WTC11 (cell line): ENCODE measurements around the gene MRPS23. TPM values are rescaled to one million over a fixed set of nuclear protein-coding genes. Genes with fewer than 3 reads are reported as not detected.

ENCODE experiments used
- ATAC-seq: fragments of 200-7000 bp; cut with Tn5 transposase; 2 replicates; pipeline ENCODE4 v1.10.0; 2021; ENCODE audit warnings: mild to moderate bottlenecking, moderate library complexity
- CTCF ChIA-PET: fragments of 300-600 bp; sonication (Branson Sonifier 250); formaldehyde crosslinking; loops from one replicate; lab custom pipeline; 2021; ENCODE audit warnings: antibody characterized with exemption; lab: Charles Lee
- POLR2A ChIA-PET: fragments of 350-600 bp; sonication (Branson Sonifier 250); formaldehyde crosslinking; loops from one replicate; lab custom pipeline; 2021; ENCODE audit warnings: antibody characterized with exemption; lab: Charles Lee
- DNase-seq: peaks from one replicate; pipeline ENCODE4 v3.0.0; 2021; ENCODE audit warnings: low spot score
- H3K27ac Mint-ChIP-seq: 2 replicates; pipeline ENCODE4 v1.8.0; 2021; ENCODE audit warnings: mixed read lengths
- H3K27me3 Mint-ChIP-seq: 2 replicates; pipeline ENCODE4 v1.8.0; 2021; ENCODE audit warnings: low read depth, mild to moderate bottlenecking, moderate library complexity, mixed read lengths
- H3K36me3 Mint-ChIP-seq: 2 replicates; pipeline ENCODE4 v1.8.0; 2021; ENCODE audit warnings: mixed read lengths
- H3K4me1 Mint-ChIP-seq: 2 replicates; pipeline ENCODE4 v1.8.0; 2022; ENCODE audit warnings: mixed read lengths
- H3K4me3 Mint-ChIP-seq: 2 replicates; pipeline ENCODE4 v1.8.0; 2021; ENCODE audit warnings: mild to moderate bottlenecking, moderate library complexity, mixed read lengths
- H3K9me3 Mint-ChIP-seq: 2 replicates; pipeline ENCODE4 v1.8.0; 2021; ENCODE audit warnings: mixed read lengths
- AR ChIP-seq: fragments of 250-450 bp; sonication (Bioruptor Pico); IDR thresholded peaks from 2 replicates; pipeline ENCODE4 v1.9.0; 2021; ENCODE audit warnings: mild to moderate bottlenecking
- ATF1 ChIP-seq: sonication (generic); formaldehyde crosslinking; IDR thresholded peaks from 2 replicates; pipeline ENCODE4 v1.8.1; 2023; ENCODE audit warnings: mild to moderate bottlenecking, moderate library complexity, missing genetic modification reagents
- CREM ChIP-seq: sonication (generic); formaldehyde crosslinking; IDR thresholded peaks from 2 replicates; pipeline ENCODE4 v1.8.1; 2022; ENCODE audit warnings: mild to moderate bottlenecking, missing genetic modification reagents, moderate library complexity
- E2F1 ChIP-seq: sonication (generic); formaldehyde crosslinking; IDR thresholded peaks from 2 replicates; pipeline ENCODE4 v1.8.0; 2022; ENCODE audit warnings: mild to moderate bottlenecking, missing genetic modification reagents
- E2F5 ChIP-seq: sonication (generic); formaldehyde crosslinking; IDR thresholded peaks from 2 replicates; pipeline ENCODE4 v1.8.1; 2022; ENCODE audit warnings: mild to moderate bottlenecking, moderate library complexity, missing genetic modification reagents
- ELF4 ChIP-seq: sonication (generic); formaldehyde crosslinking; IDR thresholded peaks from 2 replicates; pipeline ENCODE4 v1.8.1; 2022; ENCODE audit warnings: low read depth, mild to moderate bottlenecking, moderate library complexity, missing genetic modification reagents
- EMX1 ChIP-seq: fragments of 250-450 bp; sonication (Bioruptor Pico); IDR thresholded peaks from 2 replicates; pipeline ENCODE4 v1.8.0; 2021; ENCODE audit warnings: mild to moderate bottlenecking
- FOXP4 ChIP-seq: sonication (generic); formaldehyde crosslinking; IDR thresholded peaks from 2 replicates; pipeline ENCODE4 v1.8.0; 2022; ENCODE audit warnings: mild to moderate bottlenecking, missing genetic modification reagents
- NFE2L1 ChIP-seq: sonication (generic); formaldehyde crosslinking; IDR thresholded peaks from 2 replicates; pipeline ENCODE4 v1.8.1; 2023; ENCODE audit warnings: missing genetic modification reagents
- NR1H2 ChIP-seq: sonication (generic); formaldehyde crosslinking; IDR thresholded peaks from 2 replicates; pipeline ENCODE4 v1.9.0; 2021; ENCODE audit warnings: mild to moderate bottlenecking, moderate library complexity, missing genetic modification reagents
- PRRX2 ChIP-seq: fragments of 250-450 bp; sonication (Bioruptor Pico); IDR thresholded peaks from 2 replicates; pipeline ENCODE4 v1.8.0; 2021; ENCODE audit warnings: mild to moderate bottlenecking
- RELA ChIP-seq: sonication (generic); formaldehyde crosslinking; IDR thresholded peaks from 2 replicates; pipeline ENCODE4 v1.8.1; 2022; ENCODE audit warnings: missing genetic modification reagents, mild to moderate bottlenecking, borderline replicate concordance
- SMAD3 ChIP-seq: sonication (generic); formaldehyde crosslinking; IDR thresholded peaks from 2 replicates; pipeline ENCODE4 v1.8.0; 2022; ENCODE audit warnings: missing genetic modification reagents, mild to moderate bottlenecking, borderline replicate concordance
- TP53 ChIP-seq: sonication (generic); formaldehyde crosslinking; IDR thresholded peaks from 2 replicates; pipeline ENCODE4 v1.8.1; 2023; ENCODE audit warnings: mild to moderate bottlenecking, missing genetic modification reagents
- ZMAT4 ChIP-seq: fragments of 250-450 bp; sonication (Bioruptor Pico); IDR thresholded peaks from 2 replicates; pipeline ENCODE4 v1.9.0; 2021; ENCODE audit warnings: mild to moderate bottlenecking
- ZNF121 ChIP-seq: sonication (generic); formaldehyde crosslinking; IDR thresholded peaks from 2 replicates; pipeline ENCODE4 v1.8.0; 2023; ENCODE audit warnings: missing genetic modification reagents
- ZNF416 ChIP-seq: fragments of 250-450 bp; sonication (Bioruptor Pico); IDR thresholded peaks from 2 replicates; pipeline ENCODE4 v1.9.0; 2021; ENCODE audit warnings: mild to moderate bottlenecking, inconsistent platforms
- total RNA-seq: library from RNA; stranded (reverse); gene quantifications from 3 replicates; pipeline ENCODE4 v1.2.3, GENCODE V29; 2021
- TF ChIP-seq, protein P1 (sequence below): sonication (generic); formaldehyde crosslinking; IDR thresholded peaks from 2 replicates; pipeline ENCODE4 v1.8.0; 2023; ENCODE audit warnings: missing genetic modification reagents
- TF ChIP-seq, protein P2 (sequence below): sonication (generic); formaldehyde crosslinking; IDR thresholded peaks from 2 replicates; pipeline ENCODE4 v1.8.1; 2022; ENCODE audit warnings: low read depth, mild to moderate bottlenecking, moderate library complexity, missing genetic modification reagents, borderline replicate concordance
- TF ChIP-seq, protein P3 (sequence below): sonication (generic); formaldehyde crosslinking; conservative IDR thresholded peaks from 2 replicates; pipeline ENCODE4 v1.8.1; 2023; ENCODE audit warnings: mild to moderate bottlenecking, low read depth, missing genetic modification reagents, moderate library complexity

The MRPS23 gene
- total RNA-seq, 1 experiment from 2014 or later = 65.3 TPM

DNA sequence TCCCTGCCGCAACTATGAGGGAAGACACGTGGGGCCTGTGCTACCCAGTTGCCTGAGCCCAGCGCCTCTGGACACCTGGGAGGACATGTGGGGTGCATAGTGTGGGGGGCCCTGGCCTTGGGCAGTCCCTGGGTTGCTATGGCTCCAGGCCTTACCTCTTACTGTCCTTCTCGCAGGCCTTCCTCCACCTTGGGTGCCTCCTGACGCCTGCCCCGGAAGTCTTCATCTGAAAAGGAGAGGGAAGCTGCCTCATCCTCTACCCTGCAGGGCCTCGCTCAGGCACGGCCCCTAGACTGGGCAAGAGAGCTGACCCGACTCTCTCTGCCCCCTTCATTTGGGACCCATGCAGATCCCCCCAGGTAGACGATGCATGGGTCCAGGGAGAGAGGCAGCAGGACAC, 16.5 kb upstream of the MRPS23 start:
- no peaks in the 10 kb centered on the region for H3K9me3 Mint-ChIP-seq
- TF ChIP-seq E2F5 (CRISPR knock-in tag) (no peak), PRRX2 (no peak), ELF4 (CRISPR knock-in tag) (no peak), TP53 (no peak), AR (CRISPR knock-in tag) (no peak), EMX1 (no peak), ATF1 (no peak), SMAD3 (CRISPR knock-in tag) (no peak), CREM (CRISPR knock-in tag) (no peak), ZMAT4 (CRISPR knock-in tag) (no peak)
- TF ChIP-seq, protein P1, sequence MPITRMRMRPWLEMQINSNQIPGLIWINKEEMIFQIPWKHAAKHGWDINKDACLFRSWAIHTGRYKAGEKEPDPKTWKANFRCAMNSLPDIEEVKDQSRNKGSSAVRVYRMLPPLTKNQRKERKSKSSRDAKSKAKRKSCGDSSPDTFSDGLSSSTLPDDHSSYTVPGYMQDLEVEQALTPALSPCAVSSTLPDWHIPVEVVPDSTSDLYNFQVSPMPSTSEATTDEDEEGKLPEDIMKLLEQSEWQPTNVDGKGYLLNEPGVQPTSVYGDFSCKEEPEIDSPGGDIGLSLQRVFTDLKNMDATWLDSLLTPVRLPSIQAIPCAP = no peak
- TF ChIP-seq, protein P2, sequence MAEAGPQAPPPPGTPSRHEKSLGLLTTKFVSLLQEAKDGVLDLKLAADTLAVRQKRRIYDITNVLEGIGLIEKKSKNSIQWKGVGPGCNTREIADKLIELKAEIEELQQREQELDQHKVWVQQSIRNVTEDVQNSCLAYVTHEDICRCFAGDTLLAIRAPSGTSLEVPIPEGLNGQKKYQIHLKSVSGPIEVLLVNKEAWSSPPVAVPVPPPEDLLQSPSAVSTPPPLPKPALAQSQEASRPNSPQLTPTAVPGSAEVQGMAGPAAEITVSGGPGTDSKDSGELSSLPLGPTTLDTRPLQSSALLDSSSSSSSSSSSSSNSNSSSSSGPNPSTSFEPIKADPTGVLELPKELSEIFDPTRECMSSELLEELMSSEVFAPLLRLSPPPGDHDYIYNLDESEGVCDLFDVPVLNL (CRISPR knock-in tag) = no peak
- TF ChIP-seq, all 79 proteins: peak for 0
- Mint-ChIP-seq H3K27me3 (peaks cover 21% of the 10 kb centered on the region), H3K36me3 (no peaks in the 10 kb centered on the region; the same call in 1 of the 2 replicates), H3K27ac (no peak overlapping the region), H3K4me1 (peaks cover 44% of the 10 kb centered on the region), H3K4me3 (no peak overlapping the region)
- no peak for ATAC-seq
- DNase-seq = no peak
- ChIA-PET POLR2A (no interaction called here), CTCF (interaction anchor here (0.7 to 4.2 kb wide), 3 partner anchors 9 to 129 kb away, joined by 3 to 16 read pairs (median 3); no protein-coding TSS in a partner anchor)

GRCh38 chr17:57864273-57864672, 14.4 kb upstream of the MRPS23 start:
- ATAC-seq (no peak), DNase-seq (no peak)
- Mint-ChIP-seq H3K9me3 (no peaks in the 10 kb centered on the region), H3K4me3 (no peak overlapping the region), H3K27ac (no peak overlapping the region; the same call in 1 of the 2 replicates), H3K4me1 (peaks cover 55% of the 10 kb centered on the region), H3K36me3 (no peaks in the 10 kb centered on the region), H3K27me3 (peaks cover 39% of the 10 kb centered on the region)
- CTCF ChIA-PET = interaction anchor here (0.8 to 14.8 kb wide), 5 partner anchors 10 to 134 kb away, joined by 3 to 207 read pairs (median 16); partner anchors contain the start of gene MRPS23
- TF ChIP-seq, protein P3, sequence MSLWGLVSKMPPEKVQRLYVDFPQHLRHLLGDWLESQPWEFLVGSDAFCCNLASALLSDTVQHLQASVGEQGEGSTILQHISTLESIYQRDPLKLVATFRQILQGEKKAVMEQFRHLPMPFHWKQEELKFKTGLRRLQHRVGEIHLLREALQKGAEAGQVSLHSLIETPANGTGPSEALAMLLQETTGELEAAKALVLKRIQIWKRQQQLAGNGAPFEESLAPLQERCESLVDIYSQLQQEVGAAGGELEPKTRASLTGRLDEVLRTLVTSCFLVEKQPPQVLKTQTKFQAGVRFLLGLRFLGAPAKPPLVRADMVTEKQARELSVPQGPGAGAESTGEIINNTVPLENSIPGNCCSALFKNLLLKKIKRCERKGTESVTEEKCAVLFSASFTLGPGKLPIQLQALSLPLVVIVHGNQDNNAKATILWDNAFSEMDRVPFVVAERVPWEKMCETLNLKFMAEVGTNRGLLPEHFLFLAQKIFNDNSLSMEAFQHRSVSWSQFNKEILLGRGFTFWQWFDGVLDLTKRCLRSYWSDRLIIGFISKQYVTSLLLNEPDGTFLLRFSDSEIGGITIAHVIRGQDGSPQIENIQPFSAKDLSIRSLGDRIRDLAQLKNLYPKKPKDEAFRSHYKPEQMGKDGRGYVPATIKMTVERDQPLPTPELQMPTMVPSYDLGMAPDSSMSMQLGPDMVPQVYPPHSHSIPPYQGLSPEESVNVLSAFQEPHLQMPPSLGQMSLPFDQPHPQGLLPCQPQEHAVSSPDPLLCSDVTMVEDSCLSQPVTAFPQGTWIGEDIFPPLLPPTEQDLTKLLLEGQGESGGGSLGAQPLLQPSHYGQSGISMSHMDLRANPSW (CRISPR knock-in tag) = no peak
- TF ChIP-seq NFE2L1 (no peak), CREM (CRISPR knock-in tag) (no peak), SMAD3 (CRISPR knock-in tag) (no peak), NR1H2 (CRISPR knock-in tag) (no peak), ZNF416 (no peak), ZNF121 (CRISPR knock-in tag) (no peak), RELA (CRISPR knock-in tag) (no peak), ATF1 (no peak), FOXP4 (CRISPR knock-in tag) (no peak), E2F1 (CRISPR knock-in tag) (no peak)
- TF ChIP-seq, protein P1 = no peak
- POLR2A ChIA-PET = interaction anchor here (0.6 kb wide), 1 partner anchor 33 kb away, joined by 5 read pairs; no protein-coding TSS in a partner anchor
